HL-60 (cell line): ENCODE measurements around the gene ABCF2.
A peak's percentile ranks its signal among the peaks of the same experiment; 100 is the strongest.

Experiments used
- DNase-seq, 2 experiments: peaks; one replicate each; pipeline ENCODE4 v3.0.0-alpha.2; 2010 to 2020; ENCODE audit warnings: low read depth in 1 of 2, low spot score in 1 of 2
- H3K27ac ChIP-seq: fragments of 250-450 bp; sonication (Bioruptor Pico); replicated peaks from 2 replicates; pipeline ENCODE4 v1.5.1; 2020; ENCODE audit warnings: mild to moderate bottlenecking, moderate library complexity
- H3K27me3 ChIP-seq: fragments of 250-450 bp; sonication (Bioruptor Pico); 2 replicates; pipeline ENCODE4 v1.5.1; 2021; ENCODE audit warnings: mild to moderate bottlenecking, moderate library complexity; ENCODE audit not compliant: insufficient read depth, poor library complexity, severe bottlenecking
- H3K4me3 ChIP-seq: replicated peaks from 2 replicates; pipeline ENCODE4 v1.5.1; 2011; ENCODE audit warnings: mild to moderate bottlenecking, control low read depth, low read length; ENCODE audit not compliant: insufficient read depth
- CTCF ChIP-seq: IDR thresholded peaks from one replicate; pipeline ENCODE4 v1.5.1; 2011; ENCODE audit warnings: low read length, control low read depth, inconsistent platforms; ENCODE audit not compliant: insufficient read depth
- GABPA ChIP-seq: IDR thresholded peaks from 2 replicates; pipeline ENCODE4 v1.6.1; 2012; ENCODE audit warnings: low read depth
- POLR2AphosphoS5 ChIP-seq: IDR thresholded peaks from 2 replicates; pipeline ENCODE4 v1.6.1; 2012; ENCODE audit warnings: low read depth
- SPI1 ChIP-seq: IDR thresholded peaks from 2 replicates; pipeline ENCODE4 v1.6.1; 2012; ENCODE audit warnings: low read depth, mild to moderate bottlenecking, borderline replicate concordance
- TF ChIP-seq, protein P1 (sequence below): IDR thresholded peaks from 2 replicates; pipeline ENCODE4 v1.6.1; 2012; ENCODE audit warnings: low read depth; ENCODE audit not compliant: insufficient replicate concordance

Gene ABCF2

GRCh38 chr7:151167197-151167961, 59.6 kb downstream of the ABCF2 start, which contains the start of gene GBX1:
Gene GBX1, minus strand, starts transcription at chr7:151167694. Its CDS starts 146 bp downstream, at chr7:151167548.
- H3K27me3 ChIP-seq: peaks cover 58% of the 10 kb centered on the region
- no peak for DNase-seq
- no peak within 1 kb of the TSS for H3K27ac ChIP-seq
- peak within 1 kb of the TSS; percentile 30 for H3K4me3 ChIP-seq
- TF ChIP-seq POLR2AphosphoS5: no peak
- TF ChIP-seq GABPA: no peak
- TF ChIP-seq, protein P1, sequence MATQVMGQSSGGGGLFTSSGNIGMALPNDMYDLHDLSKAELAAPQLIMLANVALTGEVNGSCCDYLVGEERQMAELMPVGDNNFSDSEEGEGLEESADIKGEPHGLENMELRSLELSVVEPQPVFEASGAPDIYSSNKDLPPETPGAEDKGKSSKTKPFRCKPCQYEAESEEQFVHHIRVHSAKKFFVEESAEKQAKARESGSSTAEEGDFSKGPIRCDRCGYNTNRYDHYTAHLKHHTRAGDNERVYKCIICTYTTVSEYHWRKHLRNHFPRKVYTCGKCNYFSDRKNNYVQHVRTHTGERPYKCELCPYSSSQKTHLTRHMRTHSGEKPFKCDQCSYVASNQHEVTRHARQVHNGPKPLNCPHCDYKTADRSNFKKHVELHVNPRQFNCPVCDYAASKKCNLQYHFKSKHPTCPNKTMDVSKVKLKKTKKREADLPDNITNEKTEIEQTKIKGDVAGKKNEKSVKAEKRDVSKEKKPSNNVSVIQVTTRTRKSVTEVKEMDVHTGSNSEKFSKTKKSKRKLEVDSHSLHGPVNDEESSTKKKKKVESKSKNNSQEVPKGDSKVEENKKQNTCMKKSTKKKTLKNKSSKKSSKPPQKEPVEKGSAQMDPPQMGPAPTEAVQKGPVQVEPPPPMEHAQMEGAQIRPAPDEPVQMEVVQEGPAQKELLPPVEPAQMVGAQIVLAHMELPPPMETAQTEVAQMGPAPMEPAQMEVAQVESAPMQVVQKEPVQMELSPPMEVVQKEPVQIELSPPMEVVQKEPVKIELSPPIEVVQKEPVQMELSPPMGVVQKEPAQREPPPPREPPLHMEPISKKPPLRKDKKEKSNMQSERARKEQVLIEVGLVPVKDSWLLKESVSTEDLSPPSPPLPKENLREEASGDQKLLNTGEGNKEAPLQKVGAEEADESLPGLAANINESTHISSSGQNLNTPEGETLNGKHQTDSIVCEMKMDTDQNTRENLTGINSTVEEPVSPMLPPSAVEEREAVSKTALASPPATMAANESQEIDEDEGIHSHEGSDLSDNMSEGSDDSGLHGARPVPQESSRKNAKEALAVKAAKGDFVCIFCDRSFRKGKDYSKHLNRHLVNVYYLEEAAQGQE: no peak
- no peak for TF ChIP-seq CTCF
- TF ChIP-seq SPI1: no peak

DNA sequence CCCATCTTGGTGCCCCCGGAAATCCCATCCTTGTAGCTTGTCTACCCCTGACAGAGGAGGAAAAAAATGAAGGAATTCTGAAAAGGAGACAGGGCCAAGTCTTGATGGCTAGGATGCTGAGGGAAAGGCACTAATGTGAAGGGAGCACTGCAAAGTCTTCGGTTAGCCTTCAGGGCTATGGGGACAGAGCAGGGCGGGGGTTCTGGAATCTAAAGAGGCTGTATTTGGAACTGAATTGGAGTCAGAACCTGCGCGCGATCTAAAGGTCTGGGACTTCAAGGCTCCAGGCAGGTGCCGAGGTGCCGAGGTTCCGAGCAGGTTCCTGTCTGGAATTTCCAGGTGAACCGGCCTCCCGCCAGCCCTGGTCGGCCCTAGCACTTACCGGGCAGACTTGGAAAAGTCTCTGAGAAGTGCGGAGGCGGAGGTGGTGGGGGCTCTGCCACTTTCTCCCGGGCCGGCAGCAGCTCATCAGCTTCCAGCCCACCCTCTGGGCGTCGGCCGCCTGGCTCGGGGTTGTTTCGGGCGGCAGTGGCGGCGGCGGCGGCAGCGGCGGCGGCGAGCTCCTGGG, 60.3 kb downstream of the ABCF2 start:
- TF ChIP-seq GABPA: no peak
- no peak for TF ChIP-seq POLR2AphosphoS5
- no peak for DNase-seq
- Histone ChIP-seq H3K27me3 (peaks cover 61% of the 10 kb centered on the region), H3K4me3 (peak overlapping the region; percentile 23), H3K27ac (no peak overlapping the region)
